PFSK-1 (cell line): ENCODE results near the gene RET.

Experiments used
- POLR2AphosphoS5 ChIP-seq: IDR thresholded peaks from 2 replicates; pipeline ENCODE4 v1.6.1; 2012; ENCODE audit warnings: low read depth, mild to moderate bottlenecking, control low read depth, low read length, moderate library complexity
- SIN3A ChIP-seq: IDR thresholded peaks from 2 replicates; pipeline ENCODE4 v1.6.1; 2012; ENCODE audit warnings: mild to moderate bottlenecking, low read length, moderate library complexity, borderline replicate concordance; ENCODE audit not compliant: insufficient read depth
- TAF1 ChIP-seq: IDR thresholded peaks from 2 replicates; pipeline ENCODE4 v1.6.1; 2012; ENCODE audit warnings: low read length, control low read depth, borderline replicate concordance; ENCODE audit not compliant: insufficient read depth
- TF ChIP-seq, protein P1 (sequence below), 2 experiments: IDR thresholded peaks; 2 replicates each; pipeline versions ENCODE4 v1.6.1 to v1.8.0; 2011 to 2012; ENCODE audit warnings: low read depth in 2 of 2, low read length in 2 of 2, control low read depth in 1 of 2, inconsistent platforms in 1 of 2, mild to moderate bottlenecking in 1 of 2, moderate library complexity in 1 of 2; ENCODE audit not compliant: insufficient read depth in 1 of 2

DNA sequence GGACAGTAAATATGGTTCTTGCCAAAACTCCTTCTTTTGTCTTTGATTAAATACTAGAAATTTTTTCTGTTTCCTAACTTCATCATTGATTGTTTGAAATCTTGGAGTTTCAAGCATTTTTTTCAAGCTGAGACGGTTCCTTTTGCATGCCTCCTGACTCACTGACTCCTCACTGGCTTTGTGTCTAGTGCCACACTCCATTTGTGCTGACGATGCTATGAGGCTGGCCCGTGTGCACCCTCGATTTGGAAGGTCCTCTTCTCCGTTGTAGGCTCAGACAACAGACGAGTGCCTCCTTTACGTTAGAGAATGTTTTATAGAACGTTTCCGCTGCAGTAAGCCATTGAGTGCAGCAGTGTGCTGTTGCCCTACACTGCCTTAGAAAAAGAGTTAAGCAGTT, 50.6 kb downstream of the RET start:
- TF ChIP-seq POLR2AphosphoS5 (no peak), TAF1 (no peak), SIN3A (no peak)
- TF ChIP-seq, protein P1, sequence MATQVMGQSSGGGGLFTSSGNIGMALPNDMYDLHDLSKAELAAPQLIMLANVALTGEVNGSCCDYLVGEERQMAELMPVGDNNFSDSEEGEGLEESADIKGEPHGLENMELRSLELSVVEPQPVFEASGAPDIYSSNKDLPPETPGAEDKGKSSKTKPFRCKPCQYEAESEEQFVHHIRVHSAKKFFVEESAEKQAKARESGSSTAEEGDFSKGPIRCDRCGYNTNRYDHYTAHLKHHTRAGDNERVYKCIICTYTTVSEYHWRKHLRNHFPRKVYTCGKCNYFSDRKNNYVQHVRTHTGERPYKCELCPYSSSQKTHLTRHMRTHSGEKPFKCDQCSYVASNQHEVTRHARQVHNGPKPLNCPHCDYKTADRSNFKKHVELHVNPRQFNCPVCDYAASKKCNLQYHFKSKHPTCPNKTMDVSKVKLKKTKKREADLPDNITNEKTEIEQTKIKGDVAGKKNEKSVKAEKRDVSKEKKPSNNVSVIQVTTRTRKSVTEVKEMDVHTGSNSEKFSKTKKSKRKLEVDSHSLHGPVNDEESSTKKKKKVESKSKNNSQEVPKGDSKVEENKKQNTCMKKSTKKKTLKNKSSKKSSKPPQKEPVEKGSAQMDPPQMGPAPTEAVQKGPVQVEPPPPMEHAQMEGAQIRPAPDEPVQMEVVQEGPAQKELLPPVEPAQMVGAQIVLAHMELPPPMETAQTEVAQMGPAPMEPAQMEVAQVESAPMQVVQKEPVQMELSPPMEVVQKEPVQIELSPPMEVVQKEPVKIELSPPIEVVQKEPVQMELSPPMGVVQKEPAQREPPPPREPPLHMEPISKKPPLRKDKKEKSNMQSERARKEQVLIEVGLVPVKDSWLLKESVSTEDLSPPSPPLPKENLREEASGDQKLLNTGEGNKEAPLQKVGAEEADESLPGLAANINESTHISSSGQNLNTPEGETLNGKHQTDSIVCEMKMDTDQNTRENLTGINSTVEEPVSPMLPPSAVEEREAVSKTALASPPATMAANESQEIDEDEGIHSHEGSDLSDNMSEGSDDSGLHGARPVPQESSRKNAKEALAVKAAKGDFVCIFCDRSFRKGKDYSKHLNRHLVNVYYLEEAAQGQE (IDR thresholded peaks at IDR 0.05; ENCODE audit: insufficient read depth in 1 of 2, low read depth in 2 of 2, low read length in 2 of 2) = no peak
